Non-pigmented ciliary epithelial cell (primary cell): Measurements from ENCODE around the gene BCL6B.

Source experiments
- DNase-seq: peaks from one replicate; pipeline ENCODE4 v3.0.0-alpha.2; 2010; ENCODE audit warnings: low read depth

Gene BCL6B

GRCh38 chr17:7010523-7010922 lies 12.3 kb upstream of the BCL6B start:
- no peak for DNase-seq

GRCh38 chr17:7011415-7011814 lies 11.4 kb upstream of the BCL6B start:
- no peak for DNase-seq

GRCh38 chr17:7011942-7012254 lies 11.0 kb upstream of the BCL6B start:
- no peak for DNase-seq

- peak; percentile 83 for DNase-seq
These were observed 8.4 kb upstream of the BCL6B start for GRCh38 chr17:7014261-7014994.

- DNase-seq, result no peak
These were observed 7.6 kb upstream of the BCL6B start for GRCh38 chr17:7014995-7015958.

- DNase-seq, result no peak
These were observed 6.4 kb upstream of the BCL6B start for GRCh38 chr17:7016418-7016817.

GRCh38 chr17:7016886-7017826 lies 5.7 kb upstream of the BCL6B start:
- DNase-seq, result no peak

GRCh38 chr17:7017827-7018200 lies 5.0 kb upstream of the BCL6B start:
- DNase-seq, result no peak

- DNase-seq, result no peak
These were observed 4.4 kb upstream of the BCL6B start for GRCh38 chr17:7018331-7018964.

GRCh38 chr17:7019367-7019766 lies 3.5 kb upstream of the BCL6B start:
- DNase-seq, result no peak

GRCh38 chr17:7019839-7020519 lies 2.9 kb upstream of the BCL6B start:
- DNase-seq, result no peak

- no peak for DNase-seq
These were observed 1.8 kb upstream of the BCL6B start for GRCh38 chr17:7020894-7021664.

- no peak for DNase-seq
These were observed 664 bp upstream of the BCL6B start for GRCh38 chr17:7021993-7022778.

GRCh38 chr17:7023576-7024401 lies 939 bp downstream of the BCL6B start:
- DNase-seq, result no peak

- DNase-seq, result no peak
These were observed 1.5 kb downstream of the BCL6B start for GRCh38 chr17:7024402-7024785.

- no peak for DNase-seq
These were observed 2.4 kb downstream of the BCL6B start for GRCh38 chr17:7025245-7025644.

GRCh38 chr17:7026471-7027115 lies 3.7 kb downstream of the BCL6B start:
- no peak for DNase-seq

- DNase-seq, result no peak
These were observed 4.5 kb downstream of the BCL6B start for GRCh38 chr17:7027335-7027734.
